Loucy (cell line): Measurements from ENCODE around the gene ZNF268.

Experiments
- H2AFZ ChIP-seq: fragments of 200-600 bp; sonication (generic); 2 replicates; pipeline ENCODE4 v1.6.0; 2016; ENCODE audit warnings: antibody characterized with exemption, mild to moderate bottlenecking, low read length, moderate library complexity
- H3F3A ChIP-seq: fragments of 200-600 bp; 2 replicates; pipeline ENCODE4 v1.6.0; 2016; ENCODE audit warnings: antibody characterized with exemption, low read depth, mild to moderate bottlenecking
- H3K27me3 ChIP-seq: fragments of 200-600 bp; sonication (generic); 2 replicates; pipeline ENCODE4 v1.6.1; 2014; ENCODE audit warnings: low read length, mild to moderate bottlenecking; ENCODE audit not compliant: insufficient read depth, poor library complexity, severe bottlenecking
- H3K36me3 ChIP-seq: fragments of 200-600 bp; sonication (generic); 2 replicates; pipeline ENCODE4 v1.6.1; 2016; ENCODE audit warnings: low read length; ENCODE audit not compliant: insufficient read depth
- H3K4me1 ChIP-seq: fragments of 200-600 bp; sonication (generic); 2 replicates; pipeline ENCODE4 v1.5.1; 2014; ENCODE audit warnings: low read length, mild to moderate bottlenecking; ENCODE audit not compliant: insufficient read depth, poor library complexity, severe bottlenecking
- H3K4me2 ChIP-seq: fragments of 200-600 bp; sonication (generic); 2 replicates; pipeline ENCODE4 v1.6.0; 2014; ENCODE audit warnings: antibody characterized with exemption, low read length, low read depth, mild to moderate bottlenecking; ENCODE audit not compliant: poor library complexity, severe bottlenecking
- H3K4me3 ChIP-seq: fragments of 200-600 bp; sonication (generic); 2 replicates; pipeline ENCODE4 v1.5.1; 2014; ENCODE audit warnings: low read length, mild to moderate bottlenecking, mixed read lengths; ENCODE audit not compliant: poor library complexity, severe bottlenecking
- H3K79me2 ChIP-seq: fragments of 200-600 bp; sonication (generic); 2 replicates; pipeline ENCODE4 v1.6.1; 2014; ENCODE audit warnings: low read length; ENCODE audit not compliant: insufficient read depth
- H3K9ac ChIP-seq: fragments of 200-600 bp; sonication (generic); 2 replicates; pipeline ENCODE4 v1.6.0; 2014; ENCODE audit warnings: mild to moderate bottlenecking, low read depth, low read length, moderate library complexity; ENCODE audit not compliant: poor library complexity, severe bottlenecking
- H3K9me2 ChIP-seq: fragments of 200-600 bp; sonication (generic); replicated peaks from 2 replicates; pipeline ENCODE4 v1.6.1; 2016; ENCODE audit warnings: low read depth, low read length, mixed read lengths
- H3K9me3 ChIP-seq: fragments of 200-600 bp; sonication (generic); 2 replicates; pipeline ENCODE4 v1.6.1; 2014; ENCODE audit warnings: mild to moderate bottlenecking, antibody characterized with exemption, low read length, low read depth; ENCODE audit not compliant: insufficient read depth
- H4K20me1 ChIP-seq: fragments of 200-600 bp; sonication (generic); 2 replicates; pipeline ENCODE4 v1.6.0; 2014; ENCODE audit warnings: antibody characterized with exemption, low read length, mild to moderate bottlenecking; ENCODE audit not compliant: insufficient read depth, poor library complexity, severe bottlenecking
- CTCF ChIP-seq: fragments of 200-600 bp; sonication (generic); conservative IDR thresholded peaks from 2 replicates; pipeline ENCODE4 v1.5.1; 2014; ENCODE audit warnings: mild to moderate bottlenecking, antibody characterized with exemption, low read length
- EZH2phosphoT487 ChIP-seq: fragments of 200-600 bp; IDR thresholded peaks from 2 replicates; pipeline ENCODE4 v1.6.1; 2018; ENCODE audit warnings: antibody characterized with exemption, mild to moderate bottlenecking, moderate library complexity, borderline replicate concordance

The ZNF268 gene

GRCh38 chr12:133174901-133175300 lies 6.4 kb upstream of the ZNF268 start:
- no peaks in the 10 kb centered on the region for H3K36me3 ChIP-seq
- no peaks in the 10 kb centered on the region for H4K20me1 ChIP-seq
- H3K9me3 ChIP-seq = peaks cover 60% of the 10 kb centered on the region
- H3K79me2 ChIP-seq = no peaks in the 10 kb centered on the region
- H3K4me3 ChIP-seq = no peak overlapping the region
- no peaks in the 10 kb centered on the region for H3K9me2 ChIP-seq
- H3F3A ChIP-seq = no peaks in the 10 kb centered on the region
- no peak overlapping the region for H2AFZ ChIP-seq
- no peak overlapping the region for H3K4me2 ChIP-seq
- H3K27me3 ChIP-seq = no peaks in the 10 kb centered on the region
- no peaks in the 10 kb centered on the region for H3K4me1 ChIP-seq
- no peak overlapping the region for H3K9ac ChIP-seq
- TF ChIP-seq CTCF = no peak
- no peak for TF ChIP-seq EZH2phosphoT487

- H3K9ac ChIP-seq = no peak overlapping the region
- no peak for TF ChIP-seq CTCF
- TF ChIP-seq EZH2phosphoT487 = no peak
- no peaks in the 10 kb centered on the region for H3F3A ChIP-seq
- no peaks in the 10 kb centered on the region for H3K4me1 ChIP-seq
- H4K20me1 ChIP-seq = no peaks in the 10 kb centered on the region
- no peaks in the 10 kb centered on the region for H3K27me3 ChIP-seq
- no peak overlapping the region for H3K4me3 ChIP-seq
- no peak overlapping the region for H3K4me2 ChIP-seq
- no peaks in the 10 kb centered on the region for H3K9me2 ChIP-seq
- H3K36me3 ChIP-seq = no peaks in the 10 kb centered on the region
- H3K79me2 ChIP-seq = no peaks in the 10 kb centered on the region
- H3K9me3 ChIP-seq = peaks cover 34% of the 10 kb centered on the region
- H2AFZ ChIP-seq = no peak overlapping the region
These were observed 626 bp upstream of the ZNF268 start for GRCh38 chr12:133180669-133181068.

GRCh38 chr12:133190176-133190575 lies 8.9 kb downstream of the ZNF268 start:
- Histone ChIP-seq H3F3A (no peaks in the 10 kb centered on the region), H3K9me3 (peaks cover 21% of the 10 kb centered on the region; the same call in 1 of the 2 replicates), H3K27me3 (no peaks in the 10 kb centered on the region), H4K20me1 (no peaks in the 10 kb centered on the region), H3K4me2 (no peak overlapping the region), H3K4me3 (no peak overlapping the region), H3K4me1 (no peaks in the 10 kb centered on the region), H3K9me2 (no peaks in the 10 kb centered on the region), H3K9ac (no peak overlapping the region), H3K36me3 (no peaks in the 10 kb centered on the region), H3K79me2 (no peaks in the 10 kb centered on the region), H2AFZ (no peak overlapping the region)
- TF ChIP-seq CTCF = no peak
- no peak for TF ChIP-seq EZH2phosphoT487
